IPS-11a (cell line): ENCODE results near the gene HHIP.

Experiments used
- H3K4me3 ChIP-seq: one replicate; pipeline ENCODE4 v1.5.1; 2013; ENCODE audit warnings: low read depth, low read length, control low read depth

HHIP gene

DNA sequence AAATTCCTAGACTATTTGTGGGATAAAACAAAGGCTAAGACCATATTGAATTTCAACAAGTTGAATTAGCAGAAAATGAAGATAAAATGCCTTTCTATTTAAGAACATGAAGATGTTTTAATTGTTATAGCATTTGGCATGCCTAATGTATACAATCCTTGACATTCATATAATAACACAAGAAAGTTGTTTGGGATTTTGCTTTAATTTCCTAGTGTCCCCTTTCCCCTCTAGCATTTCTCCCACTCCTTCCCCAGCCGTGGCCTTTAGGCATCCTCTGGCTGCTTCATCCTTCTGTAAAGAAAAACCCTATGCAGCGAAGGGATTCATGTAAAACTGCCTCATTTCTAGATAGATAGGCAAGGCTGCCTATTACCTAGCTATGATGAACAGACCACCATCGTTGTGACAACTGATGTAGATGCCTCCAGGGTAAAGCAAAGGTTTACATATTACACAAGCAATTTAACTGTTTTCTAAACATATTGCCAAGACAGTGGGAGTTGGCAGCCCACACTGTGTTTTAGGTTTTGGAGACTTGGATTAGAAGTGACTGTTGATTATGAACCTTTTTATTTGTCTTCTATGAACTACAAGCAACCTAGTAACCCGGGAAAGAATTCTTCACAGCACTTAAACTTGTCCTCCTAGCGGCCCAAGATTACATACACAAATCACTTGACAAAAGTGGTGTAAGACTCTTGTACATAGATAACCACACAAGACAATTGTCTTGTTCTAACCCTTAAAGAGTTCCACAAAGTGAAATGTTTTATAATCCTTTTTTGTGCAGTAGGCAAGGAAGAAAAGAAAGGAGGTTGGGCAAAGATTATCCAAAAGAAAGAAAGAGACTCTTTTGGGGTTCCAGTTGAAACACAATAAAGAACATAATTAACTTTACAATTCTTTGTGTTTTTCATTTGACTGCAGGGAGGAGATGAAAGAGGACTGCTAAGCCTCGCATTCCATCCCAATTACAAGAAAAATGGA, 59.9 kb downstream of the HHIP start:
- H3K4me3 ChIP-seq: no peak overlapping the region

DNA sequence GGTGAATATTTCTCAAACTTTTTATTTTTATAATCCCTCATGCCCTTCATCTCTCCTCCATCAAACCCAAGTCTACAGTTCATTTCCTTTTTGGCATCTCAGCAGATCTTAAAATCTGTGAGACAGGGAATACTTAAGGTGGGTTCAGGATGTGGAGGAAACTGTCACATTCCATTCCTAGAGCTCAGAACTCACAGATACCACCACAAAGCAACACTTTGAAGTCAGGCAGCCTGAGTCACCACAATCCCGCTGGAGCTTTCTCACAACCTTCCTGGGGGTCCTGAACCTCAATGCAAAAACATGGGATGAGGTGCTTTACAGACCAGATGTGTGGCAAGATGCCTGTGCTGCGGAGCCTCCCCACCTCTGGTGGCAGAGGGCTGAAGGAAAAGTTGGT, 63.2 kb downstream of the HHIP start:
- no peak overlapping the region for H3K4me3 ChIP-seq

DNA sequence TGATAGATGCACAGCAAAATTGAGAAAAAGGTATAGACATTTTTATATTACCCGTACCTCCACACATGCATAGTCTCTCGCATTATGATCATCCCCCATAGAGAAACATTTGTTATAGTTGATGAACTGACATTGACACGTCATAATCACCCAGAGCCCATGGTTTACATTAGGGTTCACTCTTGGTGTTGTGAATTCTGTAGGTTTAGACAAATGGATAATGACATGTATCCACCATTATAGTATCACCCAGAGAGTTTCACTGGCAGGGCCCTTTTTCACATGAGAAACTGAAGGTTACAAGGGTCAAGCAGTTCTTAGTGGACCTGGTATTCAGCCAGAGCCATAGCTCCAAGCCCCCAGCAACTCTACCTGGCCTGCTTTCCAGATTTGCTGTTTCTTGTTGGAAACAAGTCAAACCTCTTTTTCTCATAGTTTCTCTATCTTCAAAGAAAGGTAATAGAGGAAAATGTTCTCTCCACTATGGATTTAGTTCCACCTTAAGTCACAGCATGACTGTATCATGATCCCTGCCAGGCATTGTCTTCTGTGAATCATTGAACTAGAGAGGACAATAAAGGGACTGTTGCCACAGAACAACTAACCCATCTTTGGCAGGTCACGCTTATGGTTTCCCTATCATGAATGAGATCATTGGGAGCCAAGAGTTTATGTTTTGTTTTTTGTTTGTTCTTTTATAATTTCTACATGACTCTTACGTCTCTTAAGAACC, 64.0 kb downstream of the HHIP start:
- no peak overlapping the region for H3K4me3 ChIP-seq

DNA sequence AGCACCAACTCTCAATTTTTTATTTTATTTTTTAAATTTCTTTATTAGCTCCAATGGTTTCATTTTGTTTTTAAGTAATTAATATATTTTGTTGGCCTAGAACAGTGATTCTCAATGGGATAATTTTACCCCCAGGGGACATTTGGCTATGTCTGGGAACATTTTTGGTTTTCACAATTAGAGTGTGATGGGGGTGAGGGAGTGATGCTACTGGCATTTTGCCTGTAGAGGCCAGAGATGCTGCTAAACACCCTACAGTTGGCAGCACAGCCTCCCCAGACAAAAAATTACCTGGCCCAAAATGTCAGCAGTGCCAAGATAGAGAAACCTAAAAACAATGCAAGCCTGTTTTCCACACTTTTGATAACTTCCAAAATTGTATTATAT, 64.6 kb downstream of the HHIP start:
- H3K4me3 ChIP-seq: no peak overlapping the region

DNA sequence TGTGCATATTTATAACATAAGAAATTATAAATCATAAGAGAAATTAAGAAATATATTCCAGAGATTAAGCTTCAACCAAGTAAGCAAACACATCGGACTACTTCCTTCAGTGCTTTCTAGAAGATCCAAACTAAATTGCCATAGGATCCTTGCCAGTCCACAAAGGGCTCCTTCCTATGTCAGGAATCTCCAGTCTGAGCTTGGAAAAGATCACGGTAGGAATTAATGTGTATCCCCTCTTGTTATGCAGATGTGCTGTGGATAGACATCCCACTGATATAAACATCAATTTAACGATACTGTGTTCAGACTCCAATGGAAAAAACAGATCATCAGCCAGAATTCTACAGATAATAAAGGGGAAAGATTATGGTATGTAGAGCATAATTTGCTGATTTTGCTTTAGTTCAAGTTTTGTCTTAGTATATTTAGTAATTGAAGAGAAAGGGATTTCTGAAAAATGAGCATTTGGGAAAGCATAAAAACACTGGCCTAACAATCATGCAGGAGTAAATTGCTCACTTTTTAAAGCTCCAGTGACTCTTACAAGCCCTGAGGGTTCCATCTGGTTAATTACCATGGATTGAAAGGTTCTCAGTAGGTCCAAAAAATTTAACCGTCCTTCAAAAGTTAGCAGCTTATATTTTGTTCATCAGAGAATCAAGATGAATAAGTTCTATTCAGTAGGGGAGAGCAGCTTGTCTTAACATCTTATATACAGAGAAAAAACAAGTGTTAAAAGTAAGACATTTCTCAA, 65.9 kb downstream of the HHIP start:
- H3K4me3 ChIP-seq: no peak overlapping the region

DNA sequence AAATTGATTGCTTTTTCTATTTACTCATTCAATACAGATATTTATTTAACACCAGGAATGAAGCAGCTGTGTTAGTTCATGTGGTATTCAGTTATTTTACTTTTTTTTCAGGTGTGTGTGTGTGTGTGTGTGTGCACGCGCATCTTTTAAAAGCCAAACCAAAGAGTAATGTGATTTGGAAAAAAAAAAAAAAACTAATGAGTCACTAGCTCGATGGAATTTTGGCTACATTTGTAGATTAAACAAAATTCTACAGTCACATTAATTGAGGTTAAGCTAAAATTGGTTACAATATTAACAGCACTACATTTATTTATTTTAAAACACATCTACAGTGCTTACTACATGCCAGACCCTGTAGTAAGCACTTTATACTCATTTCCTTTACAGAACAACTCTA, 66.8 kb downstream of the HHIP start:
- H3K4me3 ChIP-seq: no peak overlapping the region

DNA sequence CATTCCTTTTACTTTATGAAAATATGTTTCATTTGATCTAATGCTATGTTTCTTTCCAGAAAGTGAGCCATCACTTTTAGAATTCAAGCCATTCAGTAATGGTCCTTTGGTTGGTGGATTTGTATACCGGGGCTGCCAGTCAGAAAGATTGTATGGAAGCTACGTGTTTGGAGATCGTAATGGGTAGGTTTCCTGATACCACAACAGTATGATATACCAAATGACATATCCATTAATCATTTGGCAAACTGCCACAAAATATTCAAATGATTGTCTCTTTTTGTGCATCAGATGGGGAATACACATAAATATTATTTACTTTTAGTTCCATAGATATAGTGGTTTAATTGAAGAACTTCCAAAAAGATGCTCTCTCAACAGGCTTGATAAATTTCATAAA, 68.2 kb downstream of the HHIP start:
- no peak overlapping the region for H3K4me3 ChIP-seq

DNA sequence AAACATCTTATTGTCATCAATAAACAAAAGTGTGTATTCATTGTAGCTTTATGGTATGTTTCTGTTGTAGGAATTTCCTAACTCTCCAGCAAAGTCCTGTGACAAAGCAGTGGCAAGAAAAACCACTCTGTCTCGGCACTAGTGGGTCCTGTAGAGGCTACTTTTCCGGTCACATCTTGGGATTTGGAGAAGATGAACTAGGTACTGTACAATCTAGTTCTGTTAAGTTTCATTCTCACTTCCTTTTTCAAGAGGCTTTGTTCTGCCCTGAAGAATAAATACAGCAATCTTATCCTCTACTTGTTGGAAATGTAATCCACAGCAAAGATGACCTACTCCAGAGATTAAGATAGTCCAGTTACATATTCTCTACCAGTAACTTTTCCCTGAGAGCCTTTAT, 69.3 kb downstream of the HHIP start:
- no peak overlapping the region for H3K4me3 ChIP-seq

DNA sequence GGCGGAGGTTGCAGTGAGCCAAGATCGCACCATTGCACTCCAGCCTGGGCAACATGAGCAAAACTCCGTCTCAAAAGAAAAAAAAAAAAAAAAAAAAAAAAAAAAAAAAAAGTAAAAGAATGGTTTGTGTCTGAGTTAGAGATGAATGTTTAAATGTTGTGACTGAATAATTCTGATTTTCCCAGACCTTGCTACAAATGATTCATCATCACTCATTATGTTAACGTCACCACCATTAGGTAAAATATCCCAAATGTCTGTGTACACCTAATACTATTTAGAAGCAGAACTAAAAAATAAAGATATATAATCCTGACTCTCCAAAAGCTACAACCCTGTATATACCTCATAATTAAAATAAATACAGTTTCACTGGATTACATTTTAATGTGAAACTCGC, 70.8 kb downstream of the HHIP start:
- no peak overlapping the region for H3K4me3 ChIP-seq

DNA sequence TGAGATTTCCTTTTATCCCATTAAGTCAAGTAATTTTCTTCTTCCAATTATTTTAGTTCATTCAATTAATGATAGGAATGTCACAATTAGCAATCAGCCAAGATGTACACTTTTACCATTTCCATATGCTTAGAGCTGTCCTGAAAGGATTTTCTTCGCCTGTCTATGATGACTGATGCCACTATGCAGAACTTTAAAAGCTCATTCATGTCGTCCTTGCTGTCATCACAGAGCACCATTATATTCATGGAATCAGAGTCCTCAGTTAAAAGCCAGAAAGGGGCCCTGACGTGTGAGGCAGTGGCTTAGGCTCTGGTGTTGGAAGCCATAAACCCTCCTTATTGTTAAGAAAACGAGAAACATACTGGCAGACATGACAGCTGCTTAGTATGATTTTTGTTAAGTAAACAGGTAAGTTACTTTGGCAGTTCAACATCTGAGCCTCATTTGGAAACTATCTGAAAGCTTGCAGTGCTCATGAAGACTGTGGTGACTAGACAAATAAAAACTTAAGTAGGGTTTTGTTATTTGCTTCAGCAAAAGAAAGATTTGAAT, 73.1 kb downstream of the HHIP start:
- H3K4me3 ChIP-seq: no peak overlapping the region

DNA sequence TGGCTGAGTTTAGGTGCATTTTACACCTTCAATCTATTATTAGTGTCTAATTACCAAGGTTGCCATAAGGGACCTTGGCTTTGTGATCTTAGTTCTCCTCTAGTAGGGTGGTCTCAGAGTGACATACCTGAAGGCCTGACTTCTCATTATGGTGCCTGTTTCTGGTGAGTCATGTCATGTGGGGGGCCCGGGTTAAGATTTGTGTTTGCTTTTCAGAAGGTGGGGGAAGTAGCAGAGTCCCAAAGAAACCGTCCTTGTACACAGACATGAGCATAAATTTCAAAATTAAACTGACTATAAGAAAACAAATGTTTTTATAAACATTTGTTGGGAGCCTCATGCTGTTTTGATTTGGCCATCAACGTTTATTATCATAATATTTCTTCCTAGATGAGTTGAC, 74.5 kb downstream of the HHIP start:
- no peak overlapping the region for H3K4me3 ChIP-seq

DNA sequence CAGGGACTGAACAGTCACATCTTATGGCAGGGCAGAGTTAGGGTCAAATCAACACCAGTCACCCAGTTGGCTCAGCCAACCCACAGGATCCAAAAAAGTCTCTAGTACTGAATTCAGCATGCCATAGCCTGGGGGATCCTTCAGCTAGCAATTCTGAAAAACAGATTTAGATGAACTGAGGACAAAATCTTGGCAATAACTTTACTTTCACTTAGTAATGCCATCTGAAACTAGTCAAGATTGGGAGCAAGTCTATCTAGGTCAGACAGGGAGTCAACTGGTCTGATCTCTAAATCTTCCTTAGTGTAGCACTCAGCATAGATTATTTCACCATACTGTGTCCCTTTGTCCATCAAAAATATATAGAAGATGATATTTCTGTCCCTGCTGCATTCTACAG, 76.0 kb downstream of the HHIP start:
- H3K4me3 ChIP-seq: no peak overlapping the region

DNA sequence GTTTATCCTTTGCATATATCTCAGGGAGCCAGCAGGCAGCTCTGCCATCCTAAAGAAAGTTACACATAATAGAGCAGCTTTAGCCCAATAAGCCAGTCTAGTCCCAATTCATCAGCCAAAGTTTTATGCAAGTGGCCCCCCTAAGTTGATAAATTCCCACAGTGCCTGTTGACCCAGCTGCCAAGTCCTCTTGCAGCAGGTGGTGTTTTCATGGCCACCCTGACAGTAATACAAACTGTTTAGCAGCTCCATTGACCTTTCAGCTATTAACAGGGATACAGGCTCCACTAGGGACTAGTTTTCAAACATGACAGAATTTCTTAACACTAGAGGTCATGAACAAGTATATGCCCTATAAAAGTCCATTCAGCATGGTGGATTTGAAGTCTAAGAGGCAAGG, 77.5 kb downstream of the HHIP start:
- H3K4me3 ChIP-seq: no peak overlapping the region

DNA sequence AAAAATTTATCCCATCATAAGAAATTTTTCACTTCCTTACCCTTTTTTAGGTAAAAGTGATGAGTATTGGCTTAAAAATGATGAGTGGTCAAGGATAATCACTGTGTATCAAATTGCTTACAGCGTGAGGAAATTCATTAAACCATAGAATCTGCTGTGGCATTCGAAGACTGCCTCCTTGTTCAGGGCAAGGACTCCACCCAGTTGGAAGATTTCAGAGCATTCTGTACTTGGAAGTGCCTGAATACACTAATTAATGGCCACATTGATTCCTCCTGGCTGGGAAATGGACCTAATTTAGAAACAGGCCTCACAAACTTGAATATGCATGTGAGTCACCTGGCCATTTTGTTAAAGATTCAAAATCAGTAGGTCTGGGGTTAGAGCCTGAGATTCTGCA, 83.2 kb downstream of the HHIP start:
- H3K4me3 ChIP-seq: no peak overlapping the region

DNA sequence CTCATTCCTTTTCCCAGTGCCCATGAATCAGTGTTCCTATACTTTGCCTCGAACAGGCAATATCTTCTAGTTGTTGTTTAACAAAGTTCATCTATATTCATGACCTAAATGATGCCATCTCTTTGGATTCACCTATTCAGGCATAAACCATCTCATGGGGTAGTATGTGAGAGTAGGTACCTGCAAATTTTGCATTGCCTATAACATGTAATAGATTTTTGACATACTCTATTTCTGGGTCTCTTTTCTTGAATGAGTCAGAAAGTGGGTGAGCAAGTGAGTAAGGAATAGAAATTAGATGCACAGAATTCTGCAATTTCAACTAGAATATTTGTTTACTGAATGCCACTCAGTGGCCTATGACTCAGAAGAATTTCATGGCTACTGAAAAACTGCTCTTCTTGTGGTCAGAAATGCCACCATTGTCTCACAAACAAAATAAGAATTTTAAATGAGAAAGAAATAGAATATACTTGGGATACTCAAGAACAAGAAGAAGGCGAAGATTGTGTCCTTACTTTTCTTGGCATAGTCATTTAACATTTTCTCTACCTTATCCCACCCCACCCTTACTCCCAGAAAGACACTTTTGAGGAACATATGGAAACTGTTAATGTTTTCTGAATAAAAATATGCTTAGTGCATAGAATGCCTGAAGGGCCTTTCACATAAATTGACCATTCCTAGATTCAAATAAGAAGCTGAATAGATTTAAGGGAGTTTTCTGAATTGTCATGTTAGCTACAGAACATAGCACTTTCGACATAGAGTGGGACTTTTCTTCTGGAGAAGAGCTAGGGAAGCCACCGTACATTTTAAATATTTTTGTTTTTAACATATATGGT, 86.8 kb downstream of the HHIP start:
- no peak overlapping the region for H3K4me3 ChIP-seq

DNA sequence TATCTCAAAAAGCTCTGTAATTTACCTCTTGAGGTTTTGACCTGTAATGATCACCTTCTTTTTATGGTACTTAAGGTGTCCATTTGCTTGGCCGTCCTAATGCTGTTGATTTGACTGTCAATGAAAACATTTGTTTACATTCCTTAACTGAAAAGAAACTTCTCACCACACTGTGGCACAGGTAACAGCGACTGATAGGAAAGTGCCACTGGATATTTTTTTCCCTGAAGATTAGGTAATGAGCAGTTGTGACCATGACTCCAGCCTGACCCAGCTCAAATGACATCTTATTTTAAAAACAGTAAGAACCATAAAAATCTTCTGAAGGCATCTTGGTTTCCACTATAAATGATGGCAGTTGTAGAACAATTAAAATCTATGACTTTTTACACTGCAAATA, 87.6 kb downstream of the HHIP start:
- no peak overlapping the region for H3K4me3 ChIP-seq

DNA sequence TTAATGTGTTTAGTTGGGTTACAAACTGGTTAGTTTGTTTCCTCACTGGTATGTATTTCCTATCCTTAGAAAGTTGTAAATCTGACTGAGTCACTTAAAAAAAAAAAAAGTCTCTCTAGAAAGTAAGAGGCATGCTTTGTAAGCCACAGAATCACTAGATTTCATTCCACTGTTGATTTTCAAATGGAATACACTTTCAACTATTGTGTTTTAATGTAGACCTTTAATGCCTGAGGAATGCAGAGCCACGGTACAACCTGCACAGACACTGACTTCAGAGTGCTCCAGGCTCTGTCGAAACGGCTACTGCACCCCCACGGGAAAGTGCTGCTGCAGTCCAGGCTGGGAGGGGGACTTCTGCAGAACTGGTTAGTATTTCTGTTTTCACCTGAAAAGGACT, 88.6 kb downstream of the HHIP start:
- no peak overlapping the region for H3K4me3 ChIP-seq

DNA sequence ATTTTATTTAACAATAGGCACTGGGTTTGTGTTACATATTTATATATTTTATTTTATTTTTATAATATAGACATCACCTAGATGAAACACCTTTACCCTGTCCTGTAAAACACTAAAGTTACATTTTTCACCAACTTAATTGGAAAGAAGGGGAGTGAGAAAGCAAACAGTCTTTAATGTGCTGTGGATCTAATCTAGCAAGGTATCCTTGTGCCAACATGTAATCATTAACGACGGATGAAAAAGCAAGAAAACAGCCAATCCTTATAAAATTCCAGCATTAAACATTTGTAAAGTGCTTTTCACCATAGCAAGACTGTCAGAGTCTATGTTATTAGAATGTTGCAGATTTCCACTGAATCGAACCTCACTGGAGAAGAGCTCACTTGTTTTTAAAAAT, 92.7 kb downstream of the HHIP start:
- no peak overlapping the region for H3K4me3 ChIP-seq

DNA sequence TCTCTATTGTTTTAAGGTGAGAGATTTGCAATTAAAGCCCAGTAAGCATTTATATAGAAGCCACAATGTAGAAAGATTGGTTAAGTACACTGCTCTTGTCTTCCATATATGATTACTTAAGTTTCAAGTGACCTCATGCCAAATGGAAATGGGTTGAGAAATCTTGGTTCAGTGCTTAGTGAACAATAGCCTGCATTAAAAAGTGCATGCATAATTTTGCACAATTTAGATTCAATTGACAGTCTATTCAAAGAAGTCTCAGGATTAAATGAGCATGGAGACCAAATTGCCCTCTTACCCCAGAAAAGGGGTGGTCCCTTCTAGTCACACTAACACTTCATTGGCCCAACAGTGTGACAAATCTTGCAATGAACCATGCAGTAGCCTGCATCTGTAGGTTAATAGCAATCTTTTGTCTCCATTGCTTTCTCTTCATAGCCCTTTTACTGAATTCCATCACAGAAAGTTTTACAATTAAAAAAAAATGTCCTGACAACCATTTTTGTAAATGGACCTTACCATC, 93.6 kb downstream of the HHIP start:
- no peak overlapping the region for H3K4me3 ChIP-seq

DNA sequence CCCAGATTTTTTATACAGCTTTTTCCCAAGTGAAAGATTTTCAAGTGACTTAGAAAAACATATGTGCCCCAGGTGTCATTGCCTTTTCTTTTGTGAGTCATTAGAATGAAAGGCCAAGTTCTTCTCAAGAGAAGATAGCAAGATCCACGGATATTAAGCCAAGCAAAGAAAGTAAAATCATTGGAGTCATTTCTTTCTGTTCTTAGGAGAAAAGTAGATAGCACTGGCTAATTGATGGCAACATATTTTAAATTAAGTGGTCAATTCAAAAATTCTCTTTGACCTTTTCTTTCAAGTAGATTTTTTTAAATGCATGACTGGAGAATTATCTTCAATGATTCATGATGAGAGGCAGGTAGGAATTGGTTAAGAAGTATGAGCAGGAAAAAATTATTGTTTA, 94.4 kb downstream of the HHIP start:
- no peak overlapping the region for H3K4me3 ChIP-seq
